ENCODE measurements around the gene OXCT2. TPM values are rescaled to one million over a fixed set of nuclear protein-coding genes. Genes with fewer than 3 reads are reported as not detected.
A peak's percentile ranks its signal among the peaks of the same experiment; 100 is the strongest.
"Not testable (repeated sequence)": the region's sequence is repeated elsewhere in the genome, so short reads cannot be mapped to it uniquely, and the experiment has no call there.

Gene OXCT2
- total RNA-seq, 1 donor from 2014 or later = 1.2 TPM

GRCh38 chr1:39799770-39800470 is 28.8 kb upstream of the OXCT2 start:
- Mint-ChIP-seq H3K27me3 (no peaks in the 10 kb centered on the region), H3K4me1 (peaks cover 11% of the 10 kb centered on the region), H3K27ac (peak overlapping the region; percentile 93), H3K4me3 (peak overlapping the region; percentile 81), H3K36me3 (ENCODE audit: low read depth) (peaks cover 2% of the 10 kb centered on the region), H3K9me3 (no peaks in the 10 kb centered on the region)
- intact Hi-C loops (cut with micrococcal nuclease) = loop anchor here (1.0 kb wide), 4 partner anchors 11 to 194 kb away; partner anchors contain the start of gene PPIE
- POLR2A ChIA-PET = interaction anchor here (0.9 to 2.6 kb wide), 4 partner anchors 11 to 194 kb away, joined by 5 to 35 read pairs (median 16); partner anchors contain the start of genes BMP8B and PPIE
- no peak for TF ChIP-seq CTCF (IDR thresholded peaks at IDR 0.05)
- CTCF ChIA-PET = interaction anchor here (0.8 to 2.2 kb wide), 8 partner anchors 10 to 193 kb away, joined by 3 to 15 read pairs (median 6); partner anchors contain the start of gene BMP8B
- DNase-seq (peak; percentile 64), ATAC-seq (ENCODE audit: low read depth) (peak; percentile 68)

- H3K27me3 Mint-ChIP-seq; H3K36me3 Mint-ChIP-seq (ENCODE audit: low read depth); H3K9me3 Mint-ChIP-seq: not testable (repeated sequence)
- CTCF ChIA-PET = interaction anchor here (1.0 to 2.2 kb wide), 4 partner anchors 10 to 193 kb away, joined by 3 to 15 read pairs (median 8); partner anchors contain the start of gene BMP8B
- Mint-ChIP-seq H3K4me1 (peaks cover 11% of the 10 kb centered on the region), H3K27ac (peak overlapping the region; percentile 93), H3K4me3 (peak overlapping the region; percentile 81)
- DNase-seq (peak; percentile 71), ATAC-seq (ENCODE audit: low read depth) (peak; percentile 93)
- POLR2A ChIA-PET = interaction anchor here (0.6 to 2.6 kb wide), 11 partner anchors 10 to 240 kb away, joined by 3 to 35 read pairs (median 5); partner anchors contain the start of genes BMP8B and PPIE
- intact Hi-C loops (cut with micrococcal nuclease) = loop anchor here (1.0 kb wide), 4 partner anchors 10 to 193 kb away; partner anchors contain the start of gene PPIE
- TF ChIP-seq CTCF (IDR thresholded peaks at IDR 0.05) = peak; percentile 19
Observed at GRCh38 chr1:39798859-39799769, 28.0 kb upstream of the OXCT2 start.

GRCh38 chr1:39795651-39796050 is 24.5 kb upstream of the OXCT2 start:
- no peak overlapping the region for H3K4me3 Mint-ChIP-seq
- peaks cover 21% of the 10 kb centered on the region for H3K4me1 Mint-ChIP-seq
- intact Hi-C loops (cut with micrococcal nuclease) = no loop called here
- no peaks in the 10 kb centered on the region for H3K36me3 Mint-ChIP-seq (ENCODE audit: low read depth)
- ChIA-PET POLR2A (no interaction called here), CTCF (no interaction called here)
- H3K27ac Mint-ChIP-seq = no peak overlapping the region
- no peak for DNase-seq
- ATAC-seq (ENCODE audit: low read depth) = no peak
- H3K27me3 Mint-ChIP-seq = peaks cover 3% of the 10 kb centered on the region
- TF ChIP-seq CTCF (IDR thresholded peaks at IDR 0.05) = no peak
- H3K9me3 Mint-ChIP-seq = no peaks in the 10 kb centered on the region

- Mint-ChIP-seq H3K4me3 (no peak overlapping the region), H3K9me3 (no peaks in the 10 kb centered on the region), H3K27me3 (peaks cover 3% of the 10 kb centered on the region), H3K36me3 (ENCODE audit: low read depth) (no peaks in the 10 kb centered on the region), H3K4me1 (peaks cover 19% of the 10 kb centered on the region), H3K27ac (no peak overlapping the region)
- ATAC-seq (ENCODE audit: low read depth) (no peak), DNase-seq (no peak)
- ChIA-PET CTCF (no interaction called here), POLR2A (no interaction called here)
- no peak for TF ChIP-seq CTCF (IDR thresholded peaks at IDR 0.05)
- intact Hi-C loops (cut with micrococcal nuclease) = no loop called here
Observed at GRCh38 chr1:39791838-39792237, 20.7 kb upstream of the OXCT2 start.

All from activated B cell treated with CpG ODN at 0.5 μM for 24 hours (primary cell).